ENCODE data around the gene GBGT1. TPM values are rescaled to one million over a fixed set of nuclear protein-coding genes. Genes with fewer than 3 reads are reported as not detected.

GBGT1 gene
- polyA plus RNA-seq, 1 of the 3 experiments (the other 2 are of a cell fraction): 0.51 TPM

DNA sequence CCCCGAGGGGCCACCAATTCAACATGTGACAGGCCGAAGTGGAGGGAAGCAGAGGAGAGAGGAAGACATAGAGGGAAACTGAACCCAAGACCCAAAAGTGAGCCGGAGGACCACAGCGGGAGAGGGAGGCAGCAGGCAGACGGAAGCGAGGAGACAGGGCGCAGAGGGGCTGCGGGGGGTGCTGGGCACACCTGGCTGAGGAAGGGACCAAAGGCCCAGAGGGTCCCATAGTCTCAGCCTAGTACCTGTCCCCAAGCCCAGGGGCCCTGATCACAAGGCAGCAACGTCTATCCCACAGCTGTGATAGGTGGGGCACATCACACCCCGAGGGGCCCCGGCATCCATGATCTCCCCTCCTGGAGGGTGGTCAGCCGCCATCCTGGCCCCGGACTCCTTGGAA lies 35.6 kb downstream of the GBGT1 start:
- H3K4me3 ChIP-seq (ENCODE audit: low read depth in 2 of 2, low read length in 1 of 2): no peak overlapping the region
- ChIA-PET CTCF (interaction anchor here (1.0 to 4.3 kb wide), 4 partner anchors 16 to 29 kb away, joined by 3 to 28 read pairs (median 4); no protein-coding TSS in a partner anchor), POLR2A (no interaction called here)
- H4K20me1 ChIP-seq (ENCODE audit: insufficient read depth): peaks cover 51% of the 10 kb centered on the region
- TF ChIP-seq GATA2 (CRISPR knock-in tag; IDR thresholded peaks at IDR 0.05): no peak
- peaks cover 11 to 55% of the 10 kb centered on the region in 2 experiments; a peak in 3 of 4 replicates for H3K4me1 ChIP-seq (ENCODE audit: control insufficient read depth in 1 of 2, insufficient read depth in 2 of 2, low read depth in 1 of 2, low read length in 1 of 2)
- no peaks in the 10 kb centered on the region for H3K9me2 ChIP-seq
- H3K27ac ChIP-seq (ENCODE audit: low read depth in 2 of 2, low read length in 1 of 2): no peak overlapping the region
- H3F3A ChIP-seq (replicated peaks; ENCODE audit: insufficient read depth): peaks cover 3% of the 10 kb centered on the region
- no peaks in the 10 kb centered on the region for H3K36me3 ChIP-seq (replicated peaks in 1 of 2; ENCODE audit: control insufficient read depth in 1 of 2, insufficient read depth in 2 of 2, low read length in 1 of 2)
- peaks cover 7% of the 10 kb centered on the region; the same call in 1 of the 2 replicates for H3K79me2 ChIP-seq (ENCODE audit: insufficient read depth)
- H3K4me2 ChIP-seq: no peak overlapping the region
- H3K9me3 ChIP-seq: no peaks in the 10 kb centered on the region
- H3K27me3 ChIP-seq (ENCODE audit: insufficient read depth): no peaks in the 10 kb centered on the region
- H2AFZ ChIP-seq (ENCODE audit: low read depth): no peak overlapping the region
- DNase-seq: no peak
- no peak overlapping the region for H3K9ac ChIP-seq
- 94% methylated on average over 8 of the region's 13 CpGs for WGBS (ENCODE audit: low lambda C conversion rate)

DNA sequence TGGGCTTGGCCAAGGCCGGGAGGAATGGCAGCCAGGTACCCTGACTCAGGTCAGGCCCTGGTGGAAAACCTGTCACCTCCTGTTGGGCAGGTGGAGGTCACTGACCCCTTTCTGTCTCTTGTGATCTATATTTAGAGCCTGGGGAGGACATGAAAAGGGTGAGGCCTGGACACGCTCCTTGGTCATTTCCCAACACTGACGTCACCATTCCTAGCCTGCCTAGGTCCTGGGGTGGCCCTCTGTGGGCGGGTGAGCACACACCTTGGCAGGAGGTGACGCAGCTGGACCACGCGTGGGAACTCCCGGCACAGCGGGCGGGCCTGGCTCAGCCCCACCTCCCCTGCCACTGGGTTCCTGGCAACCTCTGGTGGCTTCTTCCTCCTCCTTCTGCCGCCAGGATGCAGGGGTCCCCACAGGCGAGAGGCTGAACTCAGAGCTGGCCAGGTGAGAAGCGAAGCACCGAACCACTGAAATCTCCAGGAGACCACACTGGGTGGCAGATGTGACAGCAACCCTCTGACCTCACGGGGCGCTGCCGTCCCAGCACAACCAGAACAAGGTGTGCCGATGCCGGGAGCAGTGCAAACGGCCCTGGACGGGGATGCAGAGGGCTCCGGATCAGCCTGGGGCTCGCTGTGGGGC lies 36.3 kb downstream of the GBGT1 start:
- no peaks in the 10 kb centered on the region for H3K9me3 ChIP-seq
- CTCF ChIA-PET: interaction anchor here (1.0 to 4.3 kb wide), 4 partner anchors 17 to 28 kb away, joined by 3 to 28 read pairs (median 4); no protein-coding TSS in a partner anchor
- H3K4me3 ChIP-seq (ENCODE audit: low read depth in 2 of 2, low read length in 1 of 2): no peak overlapping the region
- peaks cover 9% of the 10 kb centered on the region for H3F3A ChIP-seq (replicated peaks; ENCODE audit: insufficient read depth)
- H3K27me3 ChIP-seq (ENCODE audit: insufficient read depth): no peaks in the 10 kb centered on the region
- no peaks in the 10 kb centered on the region for H3K9me2 ChIP-seq
- DNase-seq: no peak
- H4K20me1 ChIP-seq (ENCODE audit: insufficient read depth): peaks cover 46% of the 10 kb centered on the region
- peaks cover under 1% of the 10 kb centered on the region; the same call in 1 of the 2 replicates for H3K79me2 ChIP-seq (ENCODE audit: insufficient read depth)
- no peak overlapping the region for H3K27ac ChIP-seq (ENCODE audit: low read depth in 2 of 2, low read length in 1 of 2)
- H2AFZ ChIP-seq (ENCODE audit: low read depth): no peak overlapping the region
- no peak for TF ChIP-seq FOXJ3 (CRISPR knock-in tag; IDR thresholded peaks at IDR 0.05)
- TF ChIP-seq, protein P1, sequence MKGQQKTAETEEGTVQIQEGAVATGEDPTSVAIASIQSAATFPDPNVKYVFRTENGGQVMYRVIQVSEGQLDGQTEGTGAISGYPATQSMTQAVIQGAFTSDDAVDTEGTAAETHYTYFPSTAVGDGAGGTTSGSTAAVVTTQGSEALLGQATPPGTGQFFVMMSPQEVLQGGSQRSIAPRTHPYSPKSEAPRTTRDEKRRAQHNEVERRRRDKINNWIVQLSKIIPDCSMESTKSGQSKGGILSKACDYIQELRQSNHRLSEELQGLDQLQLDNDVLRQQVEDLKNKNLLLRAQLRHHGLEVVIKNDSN (IDR thresholded peaks at IDR 0.05; ENCODE audit: borderline replicate concordance, low read depth): no peak
- TF ChIP-seq MXI1 (IDR thresholded peaks at IDR 0.05; ENCODE audit: low read depth, low read length): no peak
- no peak for TF ChIP-seq CHD2 (IDR thresholded peaks at IDR 0.05; ENCODE audit: low read length, partially characterized antibody)
- no peak for TF ChIP-seq RXRA (IDR thresholded peaks at IDR 0.05; ENCODE audit: borderline replicate concordance, low read depth)
- TF ChIP-seq TCF12 (IDR thresholded peaks at IDR 0.05): no peak
- TF ChIP-seq, protein P2, sequence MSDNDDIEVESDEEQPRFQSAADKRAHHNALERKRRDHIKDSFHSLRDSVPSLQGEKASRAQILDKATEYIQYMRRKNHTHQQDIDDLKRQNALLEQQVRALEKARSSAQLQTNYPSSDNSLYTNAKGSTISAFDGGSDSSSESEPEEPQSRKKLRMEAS (IDR thresholded peaks at IDR 0.05; ENCODE audit: low read depth): no peak
- TF ChIP-seq, protein P3, sequence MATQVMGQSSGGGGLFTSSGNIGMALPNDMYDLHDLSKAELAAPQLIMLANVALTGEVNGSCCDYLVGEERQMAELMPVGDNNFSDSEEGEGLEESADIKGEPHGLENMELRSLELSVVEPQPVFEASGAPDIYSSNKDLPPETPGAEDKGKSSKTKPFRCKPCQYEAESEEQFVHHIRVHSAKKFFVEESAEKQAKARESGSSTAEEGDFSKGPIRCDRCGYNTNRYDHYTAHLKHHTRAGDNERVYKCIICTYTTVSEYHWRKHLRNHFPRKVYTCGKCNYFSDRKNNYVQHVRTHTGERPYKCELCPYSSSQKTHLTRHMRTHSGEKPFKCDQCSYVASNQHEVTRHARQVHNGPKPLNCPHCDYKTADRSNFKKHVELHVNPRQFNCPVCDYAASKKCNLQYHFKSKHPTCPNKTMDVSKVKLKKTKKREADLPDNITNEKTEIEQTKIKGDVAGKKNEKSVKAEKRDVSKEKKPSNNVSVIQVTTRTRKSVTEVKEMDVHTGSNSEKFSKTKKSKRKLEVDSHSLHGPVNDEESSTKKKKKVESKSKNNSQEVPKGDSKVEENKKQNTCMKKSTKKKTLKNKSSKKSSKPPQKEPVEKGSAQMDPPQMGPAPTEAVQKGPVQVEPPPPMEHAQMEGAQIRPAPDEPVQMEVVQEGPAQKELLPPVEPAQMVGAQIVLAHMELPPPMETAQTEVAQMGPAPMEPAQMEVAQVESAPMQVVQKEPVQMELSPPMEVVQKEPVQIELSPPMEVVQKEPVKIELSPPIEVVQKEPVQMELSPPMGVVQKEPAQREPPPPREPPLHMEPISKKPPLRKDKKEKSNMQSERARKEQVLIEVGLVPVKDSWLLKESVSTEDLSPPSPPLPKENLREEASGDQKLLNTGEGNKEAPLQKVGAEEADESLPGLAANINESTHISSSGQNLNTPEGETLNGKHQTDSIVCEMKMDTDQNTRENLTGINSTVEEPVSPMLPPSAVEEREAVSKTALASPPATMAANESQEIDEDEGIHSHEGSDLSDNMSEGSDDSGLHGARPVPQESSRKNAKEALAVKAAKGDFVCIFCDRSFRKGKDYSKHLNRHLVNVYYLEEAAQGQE (IDR thresholded peaks at IDR 0.05; ENCODE audit: low read depth, low read length): no peak
- TF ChIP-seq TAF1 (IDR thresholded peaks at IDR 0.05; ENCODE audit: borderline replicate concordance, low read depth, low read length): no peak
- no peak for TF ChIP-seq TEAD4 (IDR thresholded peaks at IDR 0.05; ENCODE audit: borderline replicate concordance, insufficient read depth)
- TF ChIP-seq NFIC (IDR thresholded peaks at IDR 0.05; ENCODE audit: borderline replicate concordance): no peak
- TF ChIP-seq FOSL2 (IDR thresholded peaks at IDR 0.05; ENCODE audit: borderline replicate concordance, low read depth): no peak
- no peak overlapping the region for H3K4me2 ChIP-seq
- peaks cover 12 to 54% of the 10 kb centered on the region in 2 experiments; a peak in 3 of 4 replicates for H3K4me1 ChIP-seq (ENCODE audit: control insufficient read depth in 1 of 2, insufficient read depth in 2 of 2, low read depth in 1 of 2, low read length in 1 of 2)
- H3K36me3 ChIP-seq (replicated peaks in 1 of 2; ENCODE audit: control insufficient read depth in 1 of 2, insufficient read depth in 2 of 2, low read length in 1 of 2): no peaks in the 10 kb centered on the region
- 95% methylated on average over 11 of the region's 23 CpGs for WGBS (ENCODE audit: low lambda C conversion rate)
- H3K9ac ChIP-seq: no peak overlapping the region
- POLR2A ChIA-PET: no interaction called here
